HG03025 (cell line): ENCODE results near the gene TGIF1.
A peak's percentile ranks its signal among the peaks of the same experiment; 100 is the strongest.

Experiments
- ATAC-seq: cut with Tn5 transposase; IDR thresholded peaks from one replicate; pipeline ENCODE4 v1.9.1; 2021; ENCODE audit warnings: mild to moderate bottlenecking, moderate library complexity; ENCODE audit not compliant: unreplicated experiment, low FRiP score

Gene TGIF1

GRCh38 chr18:3427944-3428343 lies 22.0 kb upstream of the TGIF1 start:
- ATAC-seq: no peak

DNA sequence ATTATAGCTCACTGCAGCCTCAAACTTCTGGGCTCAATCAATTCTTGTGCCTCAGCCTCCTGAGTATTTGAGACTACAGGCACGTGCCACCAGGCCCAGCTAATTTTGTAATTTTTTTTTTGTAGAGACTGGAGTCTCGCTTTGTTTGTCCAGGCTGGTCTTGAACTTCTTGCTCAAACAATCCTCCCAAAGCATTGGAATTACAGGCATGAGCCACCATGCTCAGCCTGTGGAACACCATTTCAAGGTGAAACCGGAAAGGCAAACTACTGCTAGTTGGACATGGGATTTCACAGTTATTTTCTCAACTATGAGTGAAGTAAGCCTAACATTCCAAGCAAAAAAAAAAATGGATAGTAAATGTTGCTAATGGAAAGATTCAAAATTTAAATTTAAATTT lies 20.9 kb upstream of the TGIF1 start:
- no peak for ATAC-seq

DNA sequence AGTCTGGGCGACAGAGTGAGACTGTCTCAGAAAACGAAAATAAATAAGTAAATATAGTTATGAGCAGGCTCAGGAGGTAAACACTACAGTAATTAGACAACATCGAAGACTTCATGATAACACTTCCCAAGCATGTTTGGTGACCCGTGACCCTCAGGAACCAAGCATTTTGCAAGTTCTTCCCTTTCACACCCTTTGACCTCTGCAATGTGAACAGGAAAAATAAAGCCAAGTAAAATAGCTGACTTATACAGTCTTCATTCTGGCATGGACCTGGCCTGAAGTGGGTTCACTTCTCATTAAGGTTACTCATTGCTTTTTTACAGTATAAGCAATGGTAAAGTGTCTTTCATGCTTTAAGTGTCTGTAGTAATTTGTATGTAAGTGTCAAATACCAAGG lies 15.3 kb upstream of the TGIF1 start:
- ATAC-seq: no peak

DNA sequence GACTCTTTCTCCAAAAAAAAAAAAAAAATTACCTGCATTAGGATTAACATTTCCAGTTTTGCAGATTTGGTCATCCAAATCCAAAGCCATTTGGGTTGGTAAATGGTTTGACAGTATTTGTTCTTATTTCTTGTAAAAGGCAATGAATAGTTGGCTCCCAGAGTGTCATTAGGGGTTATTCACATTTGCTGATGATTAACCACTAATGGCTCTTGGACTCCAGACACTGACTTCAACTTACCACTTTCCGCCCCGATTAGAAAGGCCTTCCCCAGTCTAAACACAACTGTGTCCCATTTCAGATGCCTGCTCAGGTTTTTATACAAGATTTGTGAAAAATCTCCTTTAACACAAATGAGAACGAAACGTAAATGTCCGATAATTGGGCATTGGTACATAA lies 9.6 kb upstream of the TGIF1 start:
- ATAC-seq: no peak

GRCh38 chr18:3441290-3441689 lies 8.7 kb upstream of the TGIF1 start:
- no peak for ATAC-seq

DNA sequence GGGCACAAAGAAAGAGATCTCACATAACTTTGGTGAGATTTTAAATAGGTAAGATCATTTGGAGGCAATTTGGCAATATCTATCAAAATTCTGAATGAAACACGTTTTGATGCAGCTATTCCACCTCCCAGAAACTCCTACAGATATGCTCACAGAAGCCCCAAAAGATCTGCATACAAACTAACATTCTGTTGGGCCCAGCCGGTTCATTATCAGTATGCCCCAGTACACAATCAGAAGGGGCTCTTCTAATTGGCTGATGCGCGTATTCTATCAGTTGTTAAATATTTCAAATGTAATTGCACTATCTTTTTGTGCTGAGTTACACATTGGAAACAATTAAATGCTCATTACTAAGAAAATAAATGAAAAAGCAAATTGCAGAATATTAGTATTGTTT lies 7.1 kb upstream of the TGIF1 start:
- ATAC-seq: no peak

- no peak for ATAC-seq
Observed at GRCh38 chr18:3444296-3444695, 5.7 kb upstream of the TGIF1 start.

GRCh38 chr18:3444954-3445353 lies 5.0 kb upstream of the TGIF1 start:
- ATAC-seq: no peak

DNA sequence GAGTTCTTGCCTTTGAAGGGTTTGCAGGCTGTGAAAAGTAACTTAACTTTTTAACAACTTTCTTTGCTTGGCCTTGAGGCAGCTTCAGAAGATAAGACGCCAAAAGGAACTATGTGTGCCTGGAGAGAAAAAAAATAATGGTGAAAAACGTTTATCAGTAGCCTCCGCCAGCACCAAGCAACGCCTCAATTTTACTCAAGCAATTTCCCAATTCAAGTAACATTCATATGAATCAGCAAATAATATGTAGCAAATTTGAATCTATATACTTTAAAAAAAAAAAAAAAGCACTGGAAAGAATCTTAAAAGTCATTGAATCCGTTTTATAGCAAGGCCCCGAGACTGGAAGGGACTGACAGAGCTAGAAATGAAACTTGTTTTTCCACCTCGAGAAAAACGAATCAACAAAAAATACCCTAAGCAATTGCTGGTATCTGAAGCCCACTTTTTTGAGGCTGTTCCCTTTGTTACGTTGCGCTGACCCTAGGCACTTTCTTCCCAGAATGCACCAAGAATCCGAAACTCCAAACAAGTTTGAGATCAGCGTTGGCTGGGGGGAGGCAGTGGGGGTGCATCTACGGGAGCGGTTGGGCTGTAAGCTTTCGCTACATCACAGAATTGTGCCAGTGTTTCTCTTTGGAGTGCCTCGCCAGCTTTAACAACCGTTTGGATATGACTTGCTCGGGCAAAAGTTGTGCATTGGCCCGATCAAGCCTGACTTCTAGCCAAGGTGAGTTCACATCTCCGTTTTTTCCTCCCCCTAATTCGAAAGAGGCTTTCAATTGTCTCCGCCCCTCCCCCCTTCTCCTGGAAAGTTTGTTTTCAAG lies 2.7 kb upstream of the TGIF1 start:
- no peak for ATAC-seq

GRCh38 chr18:3447895-3448837 lies 1.8 kb upstream of the TGIF1 start:
- peak; percentile 72 for ATAC-seq

DNA sequence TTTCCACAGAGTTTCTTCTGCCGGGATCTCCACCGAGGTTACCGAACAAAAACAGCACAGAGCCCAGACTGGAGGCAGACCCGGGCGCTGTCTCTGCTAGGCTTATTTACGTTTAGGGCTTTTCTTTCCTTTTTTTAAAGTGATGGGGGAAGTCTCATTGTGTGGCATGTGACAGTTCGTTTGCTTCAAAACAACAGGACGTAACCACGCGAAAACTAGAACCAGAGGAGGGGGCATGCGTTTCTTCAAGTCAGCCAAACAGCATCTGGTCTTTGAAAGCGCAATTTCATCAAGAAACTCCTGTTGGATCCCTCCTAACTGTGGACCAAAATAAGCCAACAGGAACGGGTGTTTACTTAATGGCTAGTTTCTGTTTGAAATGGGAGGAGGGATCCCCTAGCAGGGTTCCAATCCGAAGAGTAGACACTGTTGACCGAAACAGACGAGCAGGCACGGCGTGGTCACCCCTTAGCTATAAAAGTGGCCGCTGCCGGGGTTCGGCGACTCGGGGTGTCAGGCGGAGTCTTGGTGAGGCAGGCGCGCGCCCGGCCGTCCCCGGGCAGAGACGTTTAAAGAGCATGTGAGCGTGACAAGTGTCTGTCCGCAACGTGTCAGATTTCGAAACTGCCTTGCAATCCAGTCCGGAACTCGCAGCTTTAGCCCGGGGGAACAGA lies 997 bp upstream of the TGIF1 start:
- no peak for ATAC-seq

GRCh38 chr18:3449512-3450011 lies 410 bp upstream of the TGIF1 start:
- ATAC-seq: no peak

DNA sequence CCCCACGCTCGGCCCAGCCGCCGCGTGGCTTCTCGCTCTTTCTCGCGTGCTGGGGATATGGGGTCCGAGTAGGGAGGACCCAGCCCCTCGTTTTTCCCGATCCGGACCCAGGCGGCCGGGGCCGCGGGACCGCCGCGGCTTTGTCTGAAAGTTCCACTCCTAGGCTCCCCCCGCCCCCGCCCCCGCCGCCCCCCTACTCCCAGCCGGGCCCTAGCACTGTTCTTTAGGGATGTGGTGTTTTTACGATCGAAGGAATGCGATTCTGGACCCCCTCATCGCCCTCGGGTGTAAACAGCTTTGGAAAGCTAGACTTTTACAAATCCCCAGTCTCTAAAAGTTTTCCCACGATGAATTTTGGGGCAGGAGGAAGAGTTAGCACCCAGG lies 819 bp downstream of the TGIF1 start:
- ATAC-seq: no peak

- ATAC-seq: no peak
Observed at GRCh38 chr18:3451183-3451988, 1.4 kb downstream of the TGIF1 start.

- no peak for ATAC-seq
Observed at GRCh38 chr18:3451989-3452749, 2.2 kb downstream of the TGIF1 start.

- ATAC-seq: no peak
Observed at GRCh38 chr18:3452750-3453539, 3.0 kb downstream of the TGIF1 start.

- ATAC-seq: no peak
Observed at GRCh38 chr18:3453540-3454364, 3.8 kb downstream of the TGIF1 start.
